Breast epithelium (tissue), 4 donors: Measurements from ENCODE around the gene WNT5B. TPM values are rescaled to one million over a fixed set of nuclear protein-coding genes. Genes with fewer than 3 reads are reported as not detected.
A peak's percentile ranks its signal among the peaks of the same experiment; 100 is the strongest.

Source experiments
- DNase-seq, 2 donors: peaks; one replicate each; pipeline ENCODE4 v3.0.0-alpha.2; 2019; ENCODE audit warnings: low spot score in 2 of 2
- H3K27ac ChIP-seq, 2 donors: fragments of 200-600 bp; sonication (generic) in 1 of 2; one replicate each; pipeline ENCODE4 v1.5.1; 2016 to 2019; ENCODE audit warnings: mild to moderate bottlenecking in 1 of 2
- H3K27me3 ChIP-seq, 2 donors: fragments of 200-600 bp; sonication (generic) in 1 of 2; one replicate each; pipeline versions ENCODE4 v1.5.1 to v1.6.0; 2017 to 2019; ENCODE audit warnings: control low read depth in 1 of 2, mild to moderate bottlenecking in 1 of 2
- H3K36me3 ChIP-seq: fragments of 200-600 bp; one replicate; pipeline ENCODE4 v1.5.1; 2019
- H3K4me1 ChIP-seq, 2 donors: fragments of 200-600 bp; sonication (generic); one replicate each; pipeline ENCODE4 v1.5.1; 2016 to 2019; ENCODE audit warnings: control low read depth in 1 of 2
- H3K4me3 ChIP-seq, 3 donors: fragments of 200-600 bp; sonication (generic); 1 replicate in 2 of 3; 2 replicates in 1 of 3; pipeline ENCODE4 v1.5.1; 2016 to 2019; ENCODE audit warnings: mild to moderate bottlenecking in 3 of 3, moderate library complexity in 2 of 3
- H3K9me3 ChIP-seq, 2 donors: fragments of 200-600 bp; sonication (generic) in 1 of 2; one replicate each; pipeline ENCODE4 v1.5.1; 2016 to 2019; ENCODE audit warnings: control low read depth in 1 of 2
- POLR2A ChIP-seq: fragments of 450-650 bp; IDR thresholded peaks from one replicate; pipeline ENCODE4 v1.6.1; 2016; ENCODE audit warnings: antibody characterized with exemption, mild to moderate bottlenecking, moderate library complexity
- POLR2AphosphoS5 ChIP-seq, 3 donors: sonication (generic); formaldehyde crosslinking; IDR thresholded peaks; one replicate each; pipeline ENCODE4 v1.6.1; 2017; ENCODE audit warnings: antibody characterized with exemption in 3 of 3
- intact Hi-C: fragments of 100-400 bp; cut with DNase I; formaldehyde crosslinking; loops from one replicate; pipeline ENCODE4 v1.15.1; 2023; ENCODE audit warnings: low total_unique reads
- total RNA-seq, 3 donors: library from RNA; depleted of rRNA; stranded (reverse); fragments of >200 nt; gene quantifications; one replicate each; pipeline ENCODE4 v1.1.0, GENCODE V29; 2016
- TF ChIP-seq, protein P1 (sequence below), 3 donors: fragments of 450-650 bp; IDR thresholded peaks; one replicate each; pipeline ENCODE4 v1.5.1; 2016 to 2017; ENCODE audit warnings: antibody characterized with exemption in 3 of 3, mild to moderate bottlenecking in 3 of 3, moderate library complexity in 3 of 3

The WNT5B gene
- total RNA-seq, 3 donors from 2014 or later: 3.9 to 11.9 (median 4.0) TPM

DNA sequence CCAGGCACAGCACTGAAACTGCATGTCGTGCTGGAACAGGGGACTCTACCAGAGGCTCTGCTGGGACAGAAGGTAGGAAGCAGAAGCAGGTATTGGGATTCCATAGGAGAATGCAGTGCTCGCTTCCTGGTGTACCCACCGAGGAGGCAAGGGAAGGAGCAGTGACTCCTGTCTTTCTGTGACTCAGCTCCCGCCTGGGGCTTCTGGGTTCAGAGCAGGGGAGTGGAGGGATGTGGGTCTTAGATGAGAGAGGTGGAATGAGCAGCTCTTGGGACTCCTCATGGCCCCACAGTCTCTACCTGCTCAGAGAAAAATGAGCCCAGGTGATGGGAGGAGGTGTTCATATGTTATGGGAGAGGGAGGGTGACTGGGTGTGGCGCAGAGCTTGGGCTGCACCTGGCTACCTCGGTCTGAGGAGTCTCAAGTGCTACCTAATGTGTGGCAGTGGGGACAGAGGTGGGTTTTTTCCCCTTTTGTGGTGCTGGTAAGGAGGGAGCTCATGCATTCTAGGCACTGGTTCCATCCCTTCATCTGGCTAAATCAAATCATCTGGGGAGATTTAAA lies 26.3 kb downstream of the WNT5B start:
- DNase-seq: no peak
- H3K27ac ChIP-seq: no peak overlapping the region
- TF ChIP-seq POLR2AphosphoS5 (IDR thresholded peaks at IDR 0.05): no peak
- no peak for TF ChIP-seq POLR2A
- TF ChIP-seq, protein P1, sequence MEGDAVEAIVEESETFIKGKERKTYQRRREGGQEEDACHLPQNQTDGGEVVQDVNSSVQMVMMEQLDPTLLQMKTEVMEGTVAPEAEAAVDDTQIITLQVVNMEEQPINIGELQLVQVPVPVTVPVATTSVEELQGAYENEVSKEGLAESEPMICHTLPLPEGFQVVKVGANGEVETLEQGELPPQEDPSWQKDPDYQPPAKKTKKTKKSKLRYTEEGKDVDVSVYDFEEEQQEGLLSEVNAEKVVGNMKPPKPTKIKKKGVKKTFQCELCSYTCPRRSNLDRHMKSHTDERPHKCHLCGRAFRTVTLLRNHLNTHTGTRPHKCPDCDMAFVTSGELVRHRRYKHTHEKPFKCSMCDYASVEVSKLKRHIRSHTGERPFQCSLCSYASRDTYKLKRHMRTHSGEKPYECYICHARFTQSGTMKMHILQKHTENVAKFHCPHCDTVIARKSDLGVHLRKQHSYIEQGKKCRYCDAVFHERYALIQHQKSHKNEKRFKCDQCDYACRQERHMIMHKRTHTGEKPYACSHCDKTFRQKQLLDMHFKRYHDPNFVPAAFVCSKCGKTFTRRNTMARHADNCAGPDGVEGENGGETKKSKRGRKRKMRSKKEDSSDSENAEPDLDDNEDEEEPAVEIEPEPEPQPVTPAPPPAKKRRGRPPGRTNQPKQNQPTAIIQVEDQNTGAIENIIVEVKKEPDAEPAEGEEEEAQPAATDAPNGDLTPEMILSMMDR (IDR thresholded peaks at IDR 0.05): no peak
- intact Hi-C loops: no loop called here
- no peaks in the 10 kb centered on the region for H3K4me1 ChIP-seq
- H3K36me3 ChIP-seq: no peaks in the 10 kb centered on the region
- H3K4me3 ChIP-seq: no peak overlapping the region
- no peaks in the 10 kb centered on the region for H3K9me3 ChIP-seq
- H3K27me3 ChIP-seq: no peaks in the 10 kb centered on the region

DNA sequence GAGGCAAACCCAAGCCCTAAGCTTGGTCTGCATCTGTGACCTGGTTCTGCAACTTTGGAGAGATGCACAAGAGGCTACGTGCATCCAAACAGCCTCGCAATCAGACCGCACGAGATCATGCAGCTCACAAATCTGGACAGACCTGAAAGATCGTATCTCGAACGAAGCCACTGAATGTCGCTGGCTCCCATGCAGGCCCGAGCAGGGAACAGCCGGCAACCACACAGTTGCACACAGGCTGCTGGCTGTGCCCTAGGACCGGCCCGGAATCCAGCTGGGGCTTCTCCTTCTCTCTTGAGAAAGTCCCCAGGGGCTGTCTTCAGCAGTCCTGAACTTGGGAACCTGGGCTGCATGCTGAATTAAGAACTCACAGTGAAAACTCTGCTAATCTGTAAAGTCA lies 27.9 kb downstream of the WNT5B start:
- TF ChIP-seq, protein P1 (IDR thresholded peaks at IDR 0.05): no peak
- TF ChIP-seq POLR2AphosphoS5 (IDR thresholded peaks at IDR 0.05): no peak
- Histone ChIP-seq H3K4me3 (no peak overlapping the region), H3K36me3 (no peaks in the 10 kb centered on the region), H3K27me3 (no peaks in the 10 kb centered on the region), H3K27ac (no peak overlapping the region), H3K9me3 (no peaks in the 10 kb centered on the region), H3K4me1 (no peaks in the 10 kb centered on the region)
- intact Hi-C loops: no loop called here
- DNase-seq: no peak

- Histone ChIP-seq H3K36me3 (no peaks in the 10 kb centered on the region), H3K27ac (peak overlapping the region in 1 of 2 donors; percentile 7), H3K9me3 (no peaks in the 10 kb centered on the region), H3K4me1 (no peaks in the 10 kb centered on the region), H3K4me3 (no peak overlapping the region), H3K27me3 (no peaks in the 10 kb centered on the region)
- intact Hi-C loops: no loop called here
- TF ChIP-seq POLR2A (no peak), POLR2AphosphoS5 (IDR thresholded peaks at IDR 0.05) (no peak)
- TF ChIP-seq, protein P1 (IDR thresholded peaks at IDR 0.05): no peak
- no peak for DNase-seq
These were observed 28.7 kb downstream of the WNT5B start for GRCh38 chr12:1657688-1658087.

GRCh38 chr12:1660304-1661187 lies 31.5 kb downstream of the WNT5B start:
- Histone ChIP-seq H3K36me3 (no peaks in the 10 kb centered on the region), H3K27me3 (no peaks in the 10 kb centered on the region), H3K4me3 (peak overlapping the region in 1 of 3 donors; percentile 11), H3K9me3 (no peaks in the 10 kb centered on the region), H3K27ac (peak overlapping the region; percentile 78 to 93), H3K4me1 (no peaks in the 10 kb centered on the region)
- peak; percentile 60 to 89 for DNase-seq
- TF ChIP-seq, protein P1 (IDR thresholded peaks at IDR 0.05): no peak
- TF ChIP-seq POLR2A (no peak), POLR2AphosphoS5 (IDR thresholded peaks at IDR 0.05) (peak; percentile 55 to 82 (median 70))
- intact Hi-C loops: no loop called here
